ENCODE measurements around the gene VAMP5. TPM values are rescaled to one million over a fixed set of nuclear protein-coding genes. Genes with fewer than 3 reads are reported as not detected.

The VAMP5 gene
- total RNA-seq, 1 donor from 2014 or later, result 4.2 TPM

GRCh38 chr2:85538507-85539360 is 45.5 kb upstream of the VAMP5 start, which contains the start of gene MAT2A:
MAT2A (plus strand) TSS chr2:85539168; CDS start chr2:85539288, 120 bp downstream.
- Mint-ChIP-seq H3K9me3 (ENCODE audit: low read depth) (no peaks in the 10 kb centered on the region), H3K27ac (peak within 1 kb of the TSS; percentile 100), H3K4me1 (ENCODE audit: low read depth) (peaks cover 43% of the 10 kb centered on the region), H3K4me3 (ENCODE audit: low read depth) (peak within 1 kb of the TSS; percentile 93), H3K27me3 (no peaks in the 10 kb centered on the region), H3K36me3 (ENCODE audit: insufficient read depth) (peaks cover 26% of the 10 kb centered on the region)
- TF ChIP-seq CTCF (IDR thresholded peaks at IDR 0.05; ENCODE audit: unreplicated experiment), result peak; percentile 77
- peak; percentile 97 for DNase-seq (ENCODE audit: low spot score, unreplicated experiment)

- Mint-ChIP-seq H3K9me3 (ENCODE audit: low read depth) (no peaks in the 10 kb centered on the region), H3K36me3 (ENCODE audit: insufficient read depth) (peaks cover 31% of the 10 kb centered on the region), H3K27me3 (no peaks in the 10 kb centered on the region), H3K4me1 (ENCODE audit: low read depth) (peaks cover 44% of the 10 kb centered on the region), H3K4me3 (ENCODE audit: low read depth) (peak overlapping the region; percentile 93), H3K27ac (peak overlapping the region; percentile 100)
- no peak for TF ChIP-seq CTCF (IDR thresholded peaks at IDR 0.05; ENCODE audit: unreplicated experiment)
- peak; percentile 44 for DNase-seq (ENCODE audit: low spot score, unreplicated experiment)
Measured at GRCh38 chr2:85539361-85540132, 44.7 kb upstream of the VAMP5 start.

- H3K27me3 Mint-ChIP-seq, result no peaks in the 10 kb centered on the region
- peak overlapping the region; percentile 93 for H3K4me3 Mint-ChIP-seq (ENCODE audit: low read depth)
- no peaks in the 10 kb centered on the region for H3K9me3 Mint-ChIP-seq (ENCODE audit: low read depth)
- H3K4me1 Mint-ChIP-seq (ENCODE audit: low read depth), result peaks cover 44% of the 10 kb centered on the region
- no peak for DNase-seq (ENCODE audit: low spot score, unreplicated experiment)
- no peak for TF ChIP-seq CTCF (IDR thresholded peaks at IDR 0.05; ENCODE audit: unreplicated experiment)
- peaks cover 33% of the 10 kb centered on the region for H3K36me3 Mint-ChIP-seq (ENCODE audit: insufficient read depth)
- peak overlapping the region; percentile 79 for H3K27ac Mint-ChIP-seq
Measured at GRCh38 chr2:85540133-85540648, 44.0 kb upstream of the VAMP5 start.

- Mint-ChIP-seq H3K4me1 (ENCODE audit: low read depth) (peaks cover 40% of the 10 kb centered on the region), H3K27ac (no peak overlapping the region), H3K4me3 (ENCODE audit: low read depth) (peak overlapping the region; percentile 93), H3K27me3 (no peaks in the 10 kb centered on the region), H3K9me3 (ENCODE audit: low read depth) (no peaks in the 10 kb centered on the region), H3K36me3 (ENCODE audit: insufficient read depth) (peaks cover 33% of the 10 kb centered on the region)
- TF ChIP-seq CTCF (IDR thresholded peaks at IDR 0.05; ENCODE audit: unreplicated experiment), result no peak
- DNase-seq (ENCODE audit: low spot score, unreplicated experiment), result no peak
Measured at GRCh38 chr2:85541262-85541661, 43.0 kb upstream of the VAMP5 start.

Measured in progenitor cell of endocrine pancreas (in vitro differentiated cells).